SU-DHL-6 (cell line): ENCODE data around the gene USH1C.

Experiments used
- H2AFZ ChIP-seq: fragments of 200-600 bp; sonication (generic); 2 replicates; pipeline ENCODE4 v1.6.1; 2014; ENCODE audit warnings: low read depth, mild to moderate bottlenecking, moderate library complexity, mixed read lengths, antibody characterized with exemption, low read length; ENCODE audit not compliant: severe bottlenecking
- H3F3A ChIP-seq: fragments of 200-600 bp; shearing (Covaris generic); 2 replicates; pipeline ENCODE4 v1.6.0; 2016; ENCODE audit warnings: antibody characterized with exemption, mild to moderate bottlenecking; ENCODE audit not compliant: insufficient read depth
- H3K27ac ChIP-seq: fragments of 200-600 bp; sonication (generic); 2 replicates; pipeline ENCODE4 v1.5.1; 2016; ENCODE audit warnings: low read depth, mild to moderate bottlenecking, low read length, moderate library complexity, mixed read lengths
- H3K27me3 ChIP-seq: fragments of 200-600 bp; sonication (generic), shearing (Covaris generic); 2 replicates; pipeline ENCODE4 v1.6.0; 2014; ENCODE audit warnings: mild to moderate bottlenecking, low read length
- H3K36me3 ChIP-seq: fragments of 200-600 bp; sonication (generic); 2 replicates; pipeline ENCODE4 v1.6.1; 2014; ENCODE audit warnings: mild to moderate bottlenecking, low read length, mixed read lengths
- H3K4me2 ChIP-seq: fragments of 300-600, 200-600 bp; shearing (Covaris generic), sonication (generic); 2 replicates; pipeline ENCODE4 v1.6.0; 2014; ENCODE audit warnings: low read length, low read depth, mild to moderate bottlenecking; ENCODE audit not compliant: poor library complexity, severe bottlenecking
- H3K4me3 ChIP-seq: fragments of 200-600 bp; sonication (generic); 2 replicates; pipeline ENCODE4 v1.5.1; 2014; ENCODE audit warnings: antibody characterized with exemption, low read length, mild to moderate bottlenecking, mixed read lengths; ENCODE audit not compliant: insufficient read depth, poor library complexity, severe bottlenecking
- H3K79me2 ChIP-seq: fragments of 200-600 bp; sonication (generic); 2 replicates; pipeline ENCODE4 v1.6.1; 2014; ENCODE audit warnings: mild to moderate bottlenecking, low read length, moderate library complexity; ENCODE audit not compliant: insufficient read depth
- H3K9ac ChIP-seq: fragments of 200-600 bp; sonication (generic); 2 replicates; pipeline ENCODE4 v1.7.0; 2014; ENCODE audit warnings: mild to moderate bottlenecking, low read length
- H3K9me2 ChIP-seq: fragments of 200-600 bp; sonication (generic); replicated peaks from 2 replicates; pipeline ENCODE4 v1.6.1; 2014; ENCODE audit warnings: low read length; ENCODE audit not compliant: insufficient read depth
- H3K9me3 ChIP-seq: fragments of 200-600 bp; sonication (generic); 2 replicates; pipeline ENCODE4 v1.6.1; 2014; ENCODE audit warnings: low read length, mixed read lengths; ENCODE audit not compliant: insufficient read depth
- H4K20me1 ChIP-seq: fragments of 200-600 bp; sonication (generic); 2 replicates; pipeline ENCODE4 v1.6.1; 2014; ENCODE audit warnings: low read depth, mild to moderate bottlenecking, antibody characterized with exemption, low read length, moderate library complexity, mixed read lengths
- EZH2phosphoT487 ChIP-seq: fragments of 200-600 bp; sonication (generic), shearing (Covaris generic); conservative IDR thresholded peaks from 2 replicates; pipeline ENCODE4 v1.6.1; 2018; ENCODE audit warnings: mild to moderate bottlenecking, antibody characterized with exemption, low read length, moderate library complexity, mixed read lengths
- TF ChIP-seq, protein P1 (sequence below): fragments of 200-600 bp; sonication (generic); IDR thresholded peaks from one replicate; pipeline ENCODE4 v1.5.1; 2017; ENCODE audit warnings: antibody characterized with exemption, mild to moderate bottlenecking, low read length, moderate library complexity; ENCODE audit not compliant: insufficient read depth, poor library complexity, severe bottlenecking

USH1C gene

DNA sequence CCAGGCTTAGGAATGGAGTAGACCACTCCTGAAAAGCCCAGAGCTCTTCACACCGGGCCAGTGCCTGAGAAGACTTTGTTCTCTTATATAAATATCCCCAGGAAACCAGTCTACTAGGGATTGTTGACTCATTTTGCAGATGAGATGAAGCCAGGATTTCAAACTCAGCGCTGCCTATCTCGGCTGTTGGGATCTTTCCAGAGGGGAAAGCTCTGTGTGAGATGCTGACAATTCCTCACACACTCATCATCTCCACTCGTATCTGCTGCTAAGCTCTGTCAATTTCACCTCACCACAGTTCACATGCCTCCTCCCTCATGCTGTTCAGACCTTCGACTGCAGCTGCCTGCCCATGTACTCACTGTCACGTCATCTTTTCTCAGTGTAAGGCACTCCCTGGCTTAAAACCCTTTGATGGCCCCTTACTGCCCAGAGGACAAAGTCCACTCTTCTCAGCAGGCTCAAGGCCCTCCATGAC lies 12.5 kb downstream of the USH1C start:
- H3K9me3 ChIP-seq: no peaks in the 10 kb centered on the region
- H2AFZ ChIP-seq: no peak overlapping the region
- H4K20me1 ChIP-seq: no peaks in the 10 kb centered on the region
- H3K36me3 ChIP-seq: no peaks in the 10 kb centered on the region
- no peak overlapping the region for H3K27ac ChIP-seq
- no peaks in the 10 kb centered on the region for H3K79me2 ChIP-seq
- no peak overlapping the region for H3K4me2 ChIP-seq
- H3F3A ChIP-seq: no peaks in the 10 kb centered on the region
- no peak overlapping the region for H3K4me3 ChIP-seq
- no peaks in the 10 kb centered on the region for H3K27me3 ChIP-seq
- no peak for TF ChIP-seq EZH2phosphoT487
- TF ChIP-seq, protein P1, sequence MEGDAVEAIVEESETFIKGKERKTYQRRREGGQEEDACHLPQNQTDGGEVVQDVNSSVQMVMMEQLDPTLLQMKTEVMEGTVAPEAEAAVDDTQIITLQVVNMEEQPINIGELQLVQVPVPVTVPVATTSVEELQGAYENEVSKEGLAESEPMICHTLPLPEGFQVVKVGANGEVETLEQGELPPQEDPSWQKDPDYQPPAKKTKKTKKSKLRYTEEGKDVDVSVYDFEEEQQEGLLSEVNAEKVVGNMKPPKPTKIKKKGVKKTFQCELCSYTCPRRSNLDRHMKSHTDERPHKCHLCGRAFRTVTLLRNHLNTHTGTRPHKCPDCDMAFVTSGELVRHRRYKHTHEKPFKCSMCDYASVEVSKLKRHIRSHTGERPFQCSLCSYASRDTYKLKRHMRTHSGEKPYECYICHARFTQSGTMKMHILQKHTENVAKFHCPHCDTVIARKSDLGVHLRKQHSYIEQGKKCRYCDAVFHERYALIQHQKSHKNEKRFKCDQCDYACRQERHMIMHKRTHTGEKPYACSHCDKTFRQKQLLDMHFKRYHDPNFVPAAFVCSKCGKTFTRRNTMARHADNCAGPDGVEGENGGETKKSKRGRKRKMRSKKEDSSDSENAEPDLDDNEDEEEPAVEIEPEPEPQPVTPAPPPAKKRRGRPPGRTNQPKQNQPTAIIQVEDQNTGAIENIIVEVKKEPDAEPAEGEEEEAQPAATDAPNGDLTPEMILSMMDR: no peak
- no peak overlapping the region for H3K9ac ChIP-seq
- H3K9me2 ChIP-seq: no peaks in the 10 kb centered on the region

GRCh38 chr11:17531071-17531600 lies 13.1 kb downstream of the USH1C start:
- H3K4me3 ChIP-seq: no peak overlapping the region
- no peaks in the 10 kb centered on the region for H3F3A ChIP-seq
- H2AFZ ChIP-seq: no peak overlapping the region
- no peak for TF ChIP-seq EZH2phosphoT487
- TF ChIP-seq, protein P1: no peak
- no peaks in the 10 kb centered on the region for H3K9me3 ChIP-seq
- H3K4me2 ChIP-seq: no peak overlapping the region
- H3K9me2 ChIP-seq: no peaks in the 10 kb centered on the region
- H3K27ac ChIP-seq: no peak overlapping the region
- H3K27me3 ChIP-seq: no peaks in the 10 kb centered on the region
- no peak overlapping the region for H3K9ac ChIP-seq
- H4K20me1 ChIP-seq: no peaks in the 10 kb centered on the region
- H3K36me3 ChIP-seq: no peaks in the 10 kb centered on the region
- H3K79me2 ChIP-seq: no peaks in the 10 kb centered on the region

DNA sequence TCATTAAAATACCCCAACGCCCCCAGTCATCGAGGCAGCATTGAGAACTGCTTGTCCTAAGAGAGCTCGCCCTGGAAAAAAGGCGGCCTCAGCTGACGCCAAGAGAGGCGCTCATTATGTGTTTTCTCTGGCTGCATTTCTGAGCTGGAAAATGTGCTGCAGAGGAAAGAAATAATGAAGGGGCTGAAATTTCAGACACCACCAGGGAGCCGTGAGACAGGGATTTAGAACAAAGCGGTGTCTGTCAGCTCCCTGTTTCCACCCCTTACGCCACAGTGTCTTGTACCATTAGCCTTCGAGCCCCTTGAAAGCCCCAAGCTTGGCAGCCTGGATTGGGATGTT lies 14.4 kb downstream of the USH1C start:
- no peaks in the 10 kb centered on the region for H3K27me3 ChIP-seq
- H3K9ac ChIP-seq: no peak overlapping the region
- H3K4me2 ChIP-seq: no peak overlapping the region
- H3K9me2 ChIP-seq: no peaks in the 10 kb centered on the region
- H3K36me3 ChIP-seq: no peaks in the 10 kb centered on the region
- no peaks in the 10 kb centered on the region for H4K20me1 ChIP-seq
- no peak overlapping the region for H3K4me3 ChIP-seq
- H2AFZ ChIP-seq: no peak overlapping the region
- no peaks in the 10 kb centered on the region for H3K9me3 ChIP-seq
- TF ChIP-seq, protein P1: no peak
- no peaks in the 10 kb centered on the region for H3F3A ChIP-seq
- H3K79me2 ChIP-seq: no peaks in the 10 kb centered on the region
- no peak overlapping the region for H3K27ac ChIP-seq
